ENCODE data around the gene PLCB3. TPM values are rescaled to one million over a fixed set of nuclear protein-coding genes. Genes with fewer than 3 reads are reported as not detected.

Gene PLCB3
- total and polyA plus RNA-seq, 2 of the 13 experiments (the other 11 are each of a cell fraction or from before 2014, with no cell fraction given) = 7.5 to 13.8 TPM

GRCh38 chr11:64225608-64226506, 25.5 kb upstream of the PLCB3 start, which contains the start of the genes NUDT22 and TRPT1 (continued):
- TF ChIP-seq THRA (CRISPR knock-in tag; IDR thresholded peaks at IDR 0.05; ENCODE audit: borderline replicate concordance) (no peak), AKAP8 (CRISPR knock-in tag; IDR thresholded peaks at IDR 0.05) (no peak; the same call in 1 of the 2 replicates), ETV5 (CRISPR knock-in tag; IDR thresholded peaks at IDR 0.05; ENCODE audit: borderline replicate concordance) (peak; percentile 93), SUZ12 (IDR thresholded peaks at IDR 0.05; ENCODE audit: low read depth, low read length) (no peak), E2F2 (CRISPR knock-in tag; IDR thresholded peaks at IDR 0.05; ENCODE audit: borderline replicate concordance) (no peak), CTCF (CRISPR knock-in tag; IDR thresholded peaks at IDR 0.05) (peak; percentile 65), ZNF362 (CRISPR knock-in tag; IDR thresholded peaks at IDR 0.05; ENCODE audit: borderline replicate concordance) (no peak; the same call in 1 of the 2 replicates), TCF7L2 (IDR thresholded peaks at IDR 0.05; ENCODE audit: low read depth, low read length) (no peak), ZNF672 (CRISPR knock-in tag; IDR thresholded peaks at IDR 0.05) (no peak), GATA4 (IDR thresholded peaks at IDR 0.05; ENCODE audit: borderline replicate concordance, low read depth) (peak; percentile 45; the same call in 1 of the 2 replicates), SALL1 (CRISPR knock-in tag; IDR thresholded peaks at IDR 0.05) (peak; percentile 71; the same call in 1 of the 2 replicates), ZEB1 (IDR thresholded peaks at IDR 0.05; ENCODE audit: insufficient replicate concordance, low read depth) (no peak), HCFC1 (IDR thresholded peaks at IDR 0.05; ENCODE audit: low read depth, low read length) (no peak), MATR3 (CRISPR knock-in tag; IDR thresholded peaks at IDR 0.05) (no peak), BATF2 (CRISPR knock-in tag; IDR thresholded peaks at IDR 0.05) (no peak), MTERF4 (CRISPR knock-in tag; IDR thresholded peaks at IDR 0.05) (no peak), NBN (conservative IDR thresholded peaks at IDR 0.05) (no peak), MIER2 (CRISPR knock-in tag; IDR thresholded peaks at IDR 0.05) (0 out of 2 replicates have a peak, but pooled peaks have one; percentile 26), ASH2L (IDR thresholded peaks at IDR 0.05; ENCODE audit: insufficient read length, low read depth, low read length) (peak; percentile 59), BORCS8-MEF2B (CRISPR knock-in tag; IDR thresholded peaks at IDR 0.05) (peak; percentile 77)
